Mesendoderm (in vitro differentiated cells): ENCODE results near the gene MNX1.

Source experiments
- DNase-seq: peaks from one replicate; pipeline ENCODE4 v3.0.0; 2013
- H2AK5ac ChIP-seq: 2 replicates; pipeline ENCODE4 v1.6.1; 2013; ENCODE audit warnings: low read length, inconsistent platforms
- H2BK120ac ChIP-seq: 2 replicates; pipeline ENCODE4 v1.6.1; 2013; ENCODE audit warnings: low read depth, mild to moderate bottlenecking, low read length, moderate library complexity, mixed read lengths
- H2BK15ac ChIP-seq: replicated peaks from 2 replicates; pipeline ENCODE4 v1.6.1; 2013; ENCODE audit warnings: low read depth, mild to moderate bottlenecking, moderate library complexity
- H2BK5ac ChIP-seq: 2 replicates; pipeline ENCODE4 v1.6.1; 2013; ENCODE audit warnings: low read length, inconsistent platforms
- H3K18ac ChIP-seq: 2 replicates; pipeline ENCODE4 v1.6.1; 2013; ENCODE audit warnings: mild to moderate bottlenecking, low read length, mixed read lengths
- H3K23ac ChIP-seq: one replicate; pipeline ENCODE4 v1.6.1; 2013; ENCODE audit warnings: low read length
- H3K27ac ChIP-seq: 2 replicates; pipeline ENCODE4 v1.5.1; 2013; ENCODE audit warnings: low read depth, mild to moderate bottlenecking, inconsistent platforms, low read length, moderate library complexity
- H3K27me3 ChIP-seq: 2 replicates; pipeline ENCODE4 v1.6.1; 2013; ENCODE audit warnings: low read length, control low read depth, mild to moderate bottlenecking, inconsistent platforms; ENCODE audit not compliant: insufficient read depth, poor library complexity
- H3K36me3 ChIP-seq: 2 replicates; pipeline ENCODE4 v1.6.1; 2013; ENCODE audit warnings: low read length, inconsistent platforms; ENCODE audit not compliant: control insufficient read depth, insufficient read depth
- H3K4ac ChIP-seq: one replicate; pipeline ENCODE4 v1.6.1; 2013; ENCODE audit warnings: low read depth, mild to moderate bottlenecking, low read length, moderate library complexity
- H3K4me1 ChIP-seq: 2 replicates; pipeline ENCODE4 v1.6.1; 2013; ENCODE audit warnings: low read depth, low read length, inconsistent platforms; ENCODE audit not compliant: control insufficient read depth
- H3K4me2 ChIP-seq: 2 replicates; pipeline ENCODE4 v1.6.1; 2013; ENCODE audit warnings: low read length
- H3K4me3 ChIP-seq: 2 replicates; pipeline ENCODE4 v1.5.1; 2013; ENCODE audit warnings: mild to moderate bottlenecking, low read length
- H3K56ac ChIP-seq: one replicate; pipeline ENCODE4 v1.6.1; 2013; ENCODE audit warnings: low read length
- H3K79me1 ChIP-seq: 2 replicates; pipeline ENCODE4 v1.6.1; 2013; ENCODE audit warnings: low read length, inconsistent platforms
- H3K79me2 ChIP-seq: 2 replicates; pipeline ENCODE4 v1.6.1; 2013; ENCODE audit warnings: mild to moderate bottlenecking, low read length; ENCODE audit not compliant: control insufficient read depth, insufficient read depth
- H3K9ac ChIP-seq: 2 replicates; pipeline ENCODE4 v1.6.1; 2013; ENCODE audit warnings: low read length, inconsistent platforms
- H4K5ac ChIP-seq: one replicate; pipeline ENCODE4 v1.6.1; 2013; ENCODE audit warnings: low read length
- H4K8ac ChIP-seq: one replicate; pipeline ENCODE4 v1.6.1; 2013; ENCODE audit warnings: low read depth, mild to moderate bottlenecking, control low read depth, low read length, moderate library complexity
- WGBS: extraction: QIAGEN DNeasy Blood & Tissue Kit; methylation state at CpG from one replicate; pipeline ENCODE4 v1.1.7; 2013; ENCODE audit warnings: low lambda C conversion rate, missing lambda C conversion rate; ENCODE audit not compliant: insufficient coverage; ENCODE audit errors: extremely low coverage; 5-methylcytosine and 5-hydroxymethylcytosine counted together

MNX1 gene

GRCh38 chr7:157006205-157006747 lies 4.2 kb downstream of the MNX1 start:
- no peak overlapping the region for H2BK120ac ChIP-seq
- H3K23ac ChIP-seq, result no peak overlapping the region
- no peak overlapping the region for H4K5ac ChIP-seq
- no peak overlapping the region for H3K27ac ChIP-seq
- H3K4me2 ChIP-seq, result no peak overlapping the region
- no peak overlapping the region for H2AK5ac ChIP-seq
- no peaks in the 10 kb centered on the region for H3K79me1 ChIP-seq
- H2BK5ac ChIP-seq, result no peak overlapping the region
- H3K4me1 ChIP-seq, result no peaks in the 10 kb centered on the region
- H3K18ac ChIP-seq, result peak overlapping the region; percentile 8
- H3K9ac ChIP-seq, result no peak overlapping the region
- no peak overlapping the region for H3K4ac ChIP-seq
- H3K27me3 ChIP-seq, result peaks cover 83% of the 10 kb centered on the region
- H3K4me3 ChIP-seq, result no peak overlapping the region
- DNase-seq, result peak; percentile 33
- no peak overlapping the region for H4K8ac ChIP-seq
- H3K56ac ChIP-seq, result no peak overlapping the region
- no peaks in the 10 kb centered on the region for H3K36me3 ChIP-seq
- WGBS, result no CpG with 5 or more reads among the region's 39 CpGs
- no peaks in the 10 kb centered on the region for H3K79me2 ChIP-seq
- H2BK15ac ChIP-seq, result no peak overlapping the region

GRCh38 chr7:157005456-157006204 lies 4.8 kb downstream of the MNX1 start:
- DNase-seq, result peak; percentile 26
- Histone ChIP-seq H3K4ac (no peak overlapping the region), H2BK5ac (no peak overlapping the region), H4K5ac (no peak overlapping the region), H2BK15ac (no peak overlapping the region), H3K56ac (no peak overlapping the region), H3K36me3 (no peaks in the 10 kb centered on the region), H3K79me2 (no peaks in the 10 kb centered on the region), H3K9ac (no peak overlapping the region), H3K4me2 (no peak overlapping the region), H3K23ac (no peak overlapping the region), H3K18ac (peak overlapping the region; percentile 8), H2BK120ac (no peak overlapping the region), H3K4me3 (no peak overlapping the region), H3K27ac (no peak overlapping the region), H4K8ac (no peak overlapping the region), H3K4me1 (no peaks in the 10 kb centered on the region), H3K79me1 (no peaks in the 10 kb centered on the region), H2AK5ac (no peak overlapping the region), H3K27me3 (peaks cover 85% of the 10 kb centered on the region)
- no CpG with 5 or more reads among the region's 77 CpGs for WGBS

- H3K56ac ChIP-seq, result no peak overlapping the region
- no peak overlapping the region for H3K9ac ChIP-seq
- H3K79me1 ChIP-seq, result no peaks in the 10 kb centered on the region
- no peak for DNase-seq
- H3K4ac ChIP-seq, result no peak overlapping the region
- no peak overlapping the region for H3K4me3 ChIP-seq
- H3K36me3 ChIP-seq, result no peaks in the 10 kb centered on the region
- peaks cover 91% of the 10 kb centered on the region for H3K27me3 ChIP-seq
- H3K4me2 ChIP-seq, result no peak overlapping the region
- H2AK5ac ChIP-seq, result no peak overlapping the region
- H3K79me2 ChIP-seq, result no peaks in the 10 kb centered on the region
- no peak overlapping the region for H3K27ac ChIP-seq
- no peak overlapping the region for H3K18ac ChIP-seq
- no peak overlapping the region for H4K8ac ChIP-seq
- WGBS, result no CpG with 5 or more reads among the region's 56 CpGs
- H2BK15ac ChIP-seq, result no peak overlapping the region
- no peak overlapping the region for H2BK120ac ChIP-seq
- no peak overlapping the region for H4K5ac ChIP-seq
- peak overlapping the region; percentile 89 for H3K23ac ChIP-seq
- H3K4me1 ChIP-seq, result no peaks in the 10 kb centered on the region
- H2BK5ac ChIP-seq, result no peak overlapping the region
Observed at GRCh38 chr7:157004521-157005455, 5.7 kb downstream of the MNX1 start.

DNA sequence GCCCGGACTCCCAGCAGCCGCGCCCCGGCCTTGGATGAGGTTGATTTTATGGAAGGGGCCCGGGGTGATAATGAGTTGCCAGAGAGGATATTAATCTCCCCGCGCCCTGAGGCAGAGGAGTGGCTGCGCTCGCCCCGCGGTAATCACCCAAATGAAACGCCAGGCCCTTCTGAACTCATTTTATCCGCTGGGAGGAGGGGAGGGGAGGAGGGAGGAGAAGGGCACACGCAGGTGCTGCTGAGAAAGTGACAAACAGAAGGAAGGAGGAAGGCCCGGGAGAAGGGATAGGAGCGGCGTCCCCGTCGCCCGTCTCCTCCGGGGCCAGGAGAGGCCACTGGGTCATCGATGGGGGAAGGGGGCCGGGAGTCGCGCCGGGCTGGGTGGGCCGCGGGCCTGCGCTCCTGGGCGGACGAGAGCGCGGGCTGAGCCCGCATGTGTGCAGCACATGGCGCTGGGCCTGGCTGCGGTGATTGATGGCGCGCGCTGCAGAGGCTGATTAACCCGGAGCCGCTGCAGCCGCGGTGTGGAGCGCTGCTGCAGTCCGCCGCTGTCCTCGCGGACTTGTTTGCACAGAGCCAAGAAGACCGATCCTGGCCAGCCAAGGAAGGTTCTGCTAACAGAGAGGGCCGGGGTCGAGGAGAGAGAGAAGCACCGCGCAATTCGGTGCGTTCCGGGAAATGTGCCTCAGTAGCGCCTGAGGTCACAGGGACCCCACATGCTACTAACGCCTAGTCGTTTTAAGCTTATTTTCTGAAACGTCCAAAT lies 6.5 kb downstream of the MNX1 start:
- Histone ChIP-seq H3K4me2 (peak overlapping the region; percentile 18), H3K4me1 (no peaks in the 10 kb centered on the region), H3K18ac (no peak overlapping the region), H4K8ac (no peak overlapping the region), H3K79me1 (no peaks in the 10 kb centered on the region), H2AK5ac (no peak overlapping the region), H2BK120ac (no peak overlapping the region), H3K27me3 (peaks cover 92% of the 10 kb centered on the region), H4K5ac (no peak overlapping the region), H3K4me3 (no peak overlapping the region), H3K4ac (no peak overlapping the region), H3K23ac (no peak overlapping the region), H3K9ac (no peak overlapping the region), H3K56ac (peak overlapping the region; percentile 19), H2BK15ac (no peak overlapping the region), H3K36me3 (no peaks in the 10 kb centered on the region), H3K79me2 (no peaks in the 10 kb centered on the region), H3K27ac (no peak overlapping the region), H2BK5ac (no peak overlapping the region)
- peak; percentile 81 for DNase-seq
- no CpG with 5 or more reads among the region's 60 CpGs for WGBS

DNA sequence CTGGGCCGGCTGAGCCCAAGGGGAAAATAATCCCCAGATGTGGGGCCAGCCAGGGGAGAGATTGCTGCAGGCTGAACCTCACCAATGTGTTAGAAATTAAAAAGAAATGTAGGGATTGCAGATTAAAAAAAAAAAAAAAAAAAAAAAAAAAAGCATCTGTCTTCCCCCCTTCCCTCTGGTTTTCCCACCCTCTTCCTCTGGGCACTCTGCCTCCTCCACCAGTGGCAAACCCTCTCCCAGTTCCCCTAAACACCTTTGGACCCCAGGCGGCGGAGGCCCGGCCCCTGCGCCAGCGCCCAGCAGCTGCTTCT lies 7.1 kb downstream of the MNX1 start:
- no peak overlapping the region for H3K4me2 ChIP-seq
- no peak overlapping the region for H3K27ac ChIP-seq

More for the DNA sequence above, 7.1 kb downstream of the MNX1 start:
- WGBS, result no CpG with 5 or more reads among the region's 6 CpGs
- Histone ChIP-seq H3K18ac (no peak overlapping the region), H3K4me3 (no peak overlapping the region), H2BK120ac (no peak overlapping the region), H3K79me1 (no peaks in the 10 kb centered on the region), H3K36me3 (no peaks in the 10 kb centered on the region), H3K4ac (no peak overlapping the region), H3K23ac (no peak overlapping the region), H3K9ac (no peak overlapping the region), H2AK5ac (no peak overlapping the region), H4K8ac (no peak overlapping the region), H3K79me2 (no peaks in the 10 kb centered on the region), H3K27me3 (peaks cover 91% of the 10 kb centered on the region), H3K56ac (no peak overlapping the region), H2BK5ac (no peak overlapping the region), H3K4me1 (no peaks in the 10 kb centered on the region), H4K5ac (no peak overlapping the region), H2BK15ac (no peak overlapping the region)
- DNase-seq, result no peak
